Measurements from ENCODE around the gene INCA1.

The INCA1 gene

GRCh38 chr17:5003214-5003867 lies 6.0 kb upstream of the INCA1 start:
- no peak for DNase-seq

GRCh38 chr17:5002121-5002788 lies 4.9 kb upstream of the INCA1 start:
- no peak for DNase-seq

GRCh38 chr17:5000237-5000639 lies 2.9 kb upstream of the INCA1 start:
- DNase-seq, result no peak

- DNase-seq, result no peak
Observed at GRCh38 chr17:4999430-5000093, 2.2 kb upstream of the INCA1 start.

GRCh38 chr17:4998732-4999429 lies 1.6 kb upstream of the INCA1 start:
- DNase-seq, result no peak

GRCh38 chr17:4998027-4998731 lies 857 bp upstream of the INCA1 start:
- no peak for DNase-seq

- no peak for DNase-seq
Observed at GRCh38 chr17:4994081-4994595, 3.2 kb downstream of the INCA1 start.

GRCh38 chr17:4987767-4988567 lies 9.4 kb downstream of the INCA1 start:
- DNase-seq, result no peak

GRCh38 chr17:4986951-4987766 lies 10.2 kb downstream of the INCA1 start, which contains the start of gene CAMTA2:
Gene CAMTA2 (minus strand): TSS chr17:4987675. CDS start chr17:4986222, 1,453 bp downstream.
- peak; percentile 32 for DNase-seq

GRCh38 chr17:4986403-4986802 lies 10.9 kb downstream of the INCA1 start:
- no peak for DNase-seq

- no peak for DNase-seq
Observed at GRCh38 chr17:4982305-4982704, 15.0 kb downstream of the INCA1 start.

GRCh38 chr17:4980644-4981216 lies 16.6 kb downstream of the INCA1 start:
- DNase-seq, result no peak

GRCh38 chr17:4978726-4979125 lies 18.6 kb downstream of the INCA1 start:
- DNase-seq, result no peak

GRCh38 chr17:4974115-4974670 lies 23.1 kb downstream of the INCA1 start:
- no peak for DNase-seq

GRCh38 chr17:4973256-4974114 lies 23.8 kb downstream of the INCA1 start:
- no peak for DNase-seq

- no peak for DNase-seq
Observed at GRCh38 chr17:4972752-4973151, 24.6 kb downstream of the INCA1 start.

- no peak for DNase-seq
Observed at GRCh38 chr17:4972322-4972721, 25.0 kb downstream of the INCA1 start.

GRCh38 chr17:4971826-4972225 lies 25.5 kb downstream of the INCA1 start:
- no peak for DNase-seq

GRCh38 chr17:4970273-4970672 lies 27.0 kb downstream of the INCA1 start:
- no peak for DNase-seq
